Epidermal melanocyte (primary cell): Measurements from ENCODE around the gene GPNMB.

ENCODE experiments used
- DNase-seq: peaks from one replicate; pipeline ENCODE4 v3.0.0; 2011; ENCODE audit warnings: low spot score; ENCODE audit not compliant: insufficient read length

GPNMB gene

GRCh38 chr7:23268746-23269145 is 22.2 kb downstream of the GPNMB start:
- no peak for DNase-seq

GRCh38 chr7:23272275-23272674 is 25.7 kb downstream of the GPNMB start:
- no peak for DNase-seq

- DNase-seq: no peak
Observed at GRCh38 chr7:23273141-23273599, 26.6 kb downstream of the GPNMB start.

- DNase-seq: no peak
Observed at GRCh38 chr7:23275912-23276311, 29.3 kb downstream of the GPNMB start.

GRCh38 chr7:23276376-23276775 is 29.8 kb downstream of the GPNMB start:
- no peak for DNase-seq

- no peak for DNase-seq
Observed at GRCh38 chr7:23276947-23277346, 30.4 kb downstream of the GPNMB start.

- DNase-seq: peak; percentile 39
Observed at GRCh38 chr7:23277359-23277989, 30.9 kb downstream of the GPNMB start.

GRCh38 chr7:23279819-23280525 is 33.4 kb downstream of the GPNMB start:
- DNase-seq: no peak

GRCh38 chr7:23283086-23283485 is 36.5 kb downstream of the GPNMB start:
- no peak for DNase-seq

- no peak for DNase-seq
Observed at GRCh38 chr7:23284871-23285270, 38.3 kb downstream of the GPNMB start.

GRCh38 chr7:23285657-23286646 is 39.4 kb downstream of the GPNMB start:
- DNase-seq: no peak

GRCh38 chr7:23287612-23288011 is 41.0 kb downstream of the GPNMB start:
- no peak for DNase-seq

- DNase-seq: no peak
Observed at GRCh38 chr7:23290993-23291392, 44.4 kb downstream of the GPNMB start.

GRCh38 chr7:23291957-23292560 is 45.5 kb downstream of the GPNMB start:
- DNase-seq: no peak

- DNase-seq: no peak
Observed at GRCh38 chr7:23292623-23293022, 46.0 kb downstream of the GPNMB start.

GRCh38 chr7:23293500-23294073 is 47.0 kb downstream of the GPNMB start:
- DNase-seq: no peak

- DNase-seq: no peak
Observed at GRCh38 chr7:23294549-23295400, 48.2 kb downstream of the GPNMB start.

- DNase-seq: no peak
Observed at GRCh38 chr7:23295401-23295697, 48.8 kb downstream of the GPNMB start.

GRCh38 chr7:23298141-23298881 is 51.7 kb downstream of the GPNMB start:
- DNase-seq: no peak
